Measurements from ENCODE around the gene PHLDB1.
"Not testable (repeated sequence)": the region's sequence is repeated elsewhere in the genome, so short reads cannot be mapped to it uniquely, and the experiment has no call there.

PHLDB1 gene

DNA sequence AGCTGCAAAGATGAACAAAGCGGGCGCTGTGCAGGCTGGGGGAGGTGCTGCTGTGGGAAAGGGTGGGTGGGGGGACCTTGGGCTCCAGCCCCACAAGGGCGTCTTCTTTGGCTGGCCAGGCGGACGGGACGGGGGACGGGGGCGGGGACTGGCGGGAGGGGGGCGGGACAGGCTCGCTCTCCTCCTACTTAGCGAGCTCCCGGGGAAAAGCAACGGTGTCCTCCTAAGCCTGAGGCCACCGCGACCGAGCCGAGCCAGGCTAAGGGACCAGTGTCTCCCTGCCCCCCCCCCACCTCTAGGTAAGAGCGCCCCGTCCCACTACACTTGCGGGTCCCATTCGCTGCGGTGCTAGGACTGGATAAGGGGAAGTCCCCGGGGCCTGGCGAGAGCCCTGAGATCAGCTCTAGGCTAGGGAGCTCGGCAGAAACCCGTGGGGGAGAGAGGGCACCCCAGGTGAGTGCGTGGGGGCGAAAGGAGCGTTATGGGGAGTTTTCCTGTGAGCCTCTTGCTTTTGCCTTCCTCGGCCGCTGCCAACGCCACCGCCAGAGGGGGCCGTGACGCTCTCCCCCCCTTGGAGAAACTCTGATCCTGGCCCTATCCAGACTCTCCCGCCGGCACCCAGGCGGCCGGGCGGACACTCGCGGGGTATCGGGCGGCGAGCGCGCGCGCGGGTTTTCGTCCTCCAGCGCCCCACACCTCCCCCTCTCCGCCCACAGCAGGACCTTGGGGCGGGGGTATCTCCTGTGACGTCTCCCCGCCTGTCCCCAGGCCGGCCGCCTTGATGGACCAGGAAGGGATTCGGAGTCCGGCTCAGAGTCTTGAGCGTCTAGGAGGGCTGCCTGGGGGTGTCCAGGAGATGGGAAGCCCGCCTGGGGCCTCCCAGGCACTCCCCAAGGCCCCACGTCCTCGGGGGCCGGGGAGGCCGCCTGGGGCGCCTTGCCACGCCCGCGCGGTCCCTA is at the start of gene PHLDB1:
Gene PHLDB1 (plus strand): TSS at position 215 of the 959 bp plus-strand sequence. CDS start 6,222 bp downstream, outside the sequence.
- DNase-seq: peak; percentile 64
- peak within 1 kb of the TSS; percentile 69 for H3K4me3 Mint-ChIP-seq
- peaks cover 29% of the 10 kb centered on the region for H3K4me1 Mint-ChIP-seq (ENCODE audit: low read depth)
- peak within 1 kb of the TSS; percentile 63 for H3K27ac Mint-ChIP-seq
- peaks cover 11% of the 10 kb centered on the region for H3K36me3 Mint-ChIP-seq (ENCODE audit: low read depth)
- H3K27me3 Mint-ChIP-seq: peaks cover 20% of the 10 kb centered on the region
- H3K9me3 Mint-ChIP-seq: no peaks in the 10 kb centered on the region

DNA sequence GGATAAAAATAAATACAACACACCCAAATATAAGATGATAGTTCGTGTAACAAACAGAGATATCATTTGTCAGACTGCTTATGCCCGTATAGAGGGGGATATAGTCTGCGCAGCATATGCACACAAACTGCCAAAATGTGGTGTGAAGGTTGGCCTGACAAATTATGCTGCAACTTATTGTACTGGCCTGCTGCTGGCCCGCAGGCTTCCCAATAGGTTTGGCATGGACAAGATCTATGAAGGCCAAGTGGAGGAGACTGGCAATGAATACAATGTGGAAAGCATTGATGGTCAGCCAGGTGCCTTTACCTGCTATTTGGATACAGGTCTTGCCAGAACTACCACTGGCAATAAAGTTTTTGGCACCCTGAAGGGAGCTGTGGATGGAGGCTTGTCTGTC is 46.6 kb upstream of the PHLDB1 start:
- no peaks in the 10 kb centered on the region for H3K9me3 Mint-ChIP-seq
- no peaks in the 10 kb centered on the region for H3K27me3 Mint-ChIP-seq
- H3K4me3 Mint-ChIP-seq: no peak overlapping the region
- DNase-seq: no peak
- peaks cover 35% of the 10 kb centered on the region for H3K36me3 Mint-ChIP-seq (ENCODE audit: low read depth)
- no peak overlapping the region for H3K27ac Mint-ChIP-seq
- peaks cover 17% of the 10 kb centered on the region for H3K4me1 Mint-ChIP-seq (ENCODE audit: low read depth)

DNA sequence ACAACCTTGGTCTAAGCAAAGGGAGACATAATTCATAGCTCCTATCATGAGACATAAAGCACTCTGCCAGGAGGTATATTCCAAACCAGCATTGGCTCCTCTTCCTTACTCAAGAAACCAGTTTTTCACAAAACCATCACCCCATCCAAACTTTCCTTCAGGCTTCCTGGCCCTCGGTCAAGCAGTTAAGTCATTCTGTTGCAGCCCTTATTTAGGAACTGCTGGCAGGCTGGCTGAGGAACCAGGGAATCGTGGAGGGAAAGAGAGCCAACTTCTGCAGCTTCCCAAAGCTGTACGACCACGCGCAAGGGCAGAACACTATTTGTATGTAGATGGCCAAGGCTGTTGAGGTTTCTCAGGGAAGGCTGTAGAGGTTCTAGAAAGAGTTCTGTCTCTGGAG is 42.4 kb upstream of the PHLDB1 start:
- Mint-ChIP-seq H3K4me3 (peak overlapping the region; percentile 93), H3K4me1 (ENCODE audit: low read depth) (peaks cover 21% of the 10 kb centered on the region), H3K9me3 (no peaks in the 10 kb centered on the region), H3K36me3 (ENCODE audit: low read depth) (peaks cover 8% of the 10 kb centered on the region), H3K27ac (peak overlapping the region; percentile 80), H3K27me3 (no peaks in the 10 kb centered on the region)
- DNase-seq: no peak

DNA sequence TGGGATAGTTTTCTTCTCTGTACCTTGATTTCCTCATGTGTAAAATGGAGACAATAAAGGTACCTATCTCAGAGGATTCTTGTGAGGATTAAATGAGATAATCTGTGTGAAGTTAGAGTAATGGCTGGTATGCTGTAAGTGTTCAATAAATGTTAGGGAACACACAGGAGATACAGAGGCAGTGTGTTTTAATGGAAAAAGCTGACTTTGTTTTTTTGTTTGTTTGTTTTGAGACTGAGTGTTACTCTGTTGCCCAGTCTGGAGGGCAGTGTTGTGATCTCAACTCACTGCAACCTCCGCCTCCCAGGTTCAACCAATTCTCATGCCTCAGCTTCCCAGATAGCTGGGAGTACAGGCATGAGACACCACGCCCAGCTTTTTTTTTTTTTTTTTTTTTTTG is 37.7 kb upstream of the PHLDB1 start:
- no peak overlapping the region for H3K4me3 Mint-ChIP-seq
- no peaks in the 10 kb centered on the region for H3K27me3 Mint-ChIP-seq
- H3K27ac Mint-ChIP-seq: no peak overlapping the region
- no peaks in the 10 kb centered on the region for H3K9me3 Mint-ChIP-seq
- DNase-seq: no peak
- H3K4me1 Mint-ChIP-seq (ENCODE audit: low read depth): peaks cover 44% of the 10 kb centered on the region
- H3K36me3 Mint-ChIP-seq (ENCODE audit: low read depth): peaks cover 25% of the 10 kb centered on the region

DNA sequence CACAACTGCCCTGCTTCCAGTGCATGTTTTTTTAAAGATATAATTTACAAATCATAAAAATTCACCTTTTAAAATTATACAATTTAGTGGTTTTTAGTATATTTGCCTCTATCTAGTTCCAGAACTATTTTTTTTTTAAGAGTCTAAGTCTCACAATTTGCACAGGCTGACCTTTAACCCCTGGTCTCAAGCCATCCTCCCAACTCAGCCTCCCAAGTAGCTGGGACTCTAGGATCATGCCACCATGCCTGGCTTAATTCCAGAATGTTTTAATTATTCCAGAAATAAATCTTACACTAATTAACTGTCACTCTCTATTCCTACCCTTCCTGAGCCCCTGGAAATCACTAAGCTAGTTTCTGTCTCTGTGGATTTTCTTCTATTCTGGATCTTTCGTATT is 36.6 kb upstream of the PHLDB1 start:
- Mint-ChIP-seq H3K27me3 (no peaks in the 10 kb centered on the region), H3K4me3 (no peak overlapping the region), H3K9me3 (no peaks in the 10 kb centered on the region), H3K27ac (peak overlapping the region; percentile 96), H3K4me1 (ENCODE audit: low read depth) (peaks cover 48% of the 10 kb centered on the region), H3K36me3 (ENCODE audit: low read depth) (peaks cover 33% of the 10 kb centered on the region)
- DNase-seq: no peak

- Mint-ChIP-seq H3K4me3 (peak overlapping the region; percentile 93), H3K27ac (peak overlapping the region; percentile 96), H3K36me3 (ENCODE audit: low read depth) (peaks cover 39% of the 10 kb centered on the region), H3K4me1 (ENCODE audit: low read depth) (peaks cover 51% of the 10 kb centered on the region)
- peak; percentile 56 for DNase-seq
- H3K9me3 Mint-ChIP-seq, H3K27me3 Mint-ChIP-seq: not testable (repeated sequence)
Measured at GRCh38 chr11:118571701-118572060, 35.7 kb upstream of the PHLDB1 start.

- peaks cover 43% of the 10 kb centered on the region for H3K36me3 Mint-ChIP-seq (ENCODE audit: low read depth)
- peak within 1 kb of the TSS; percentile 93 for H3K4me3 Mint-ChIP-seq
- peak within 1 kb of the TSS; percentile 96 for H3K27ac Mint-ChIP-seq
- no peaks in the 10 kb centered on the region for H3K9me3 Mint-ChIP-seq
- H3K4me1 Mint-ChIP-seq (ENCODE audit: low read depth): peaks cover 57% of the 10 kb centered on the region
- peak; percentile 86 for DNase-seq
- H3K27me3 Mint-ChIP-seq: no peaks in the 10 kb centered on the region
Measured at GRCh38 chr11:118572061-118572980, 35.1 kb upstream of the PHLDB1 start, which contains the start of gene ARCN1. TSS of gene ARCN1 (plus strand) at chr11:118572409. CDS start at chr11:118572548, 139 bp downstream.

GRCh38 chr11:118572981-118573550 is 34.3 kb upstream of the PHLDB1 start:
- Mint-ChIP-seq H3K4me1 (ENCODE audit: low read depth) (peaks cover 61% of the 10 kb centered on the region), H3K36me3 (ENCODE audit: low read depth) (peaks cover 48% of the 10 kb centered on the region), H3K27ac (peak overlapping the region; percentile 96), H3K9me3 (no peaks in the 10 kb centered on the region), H3K27me3 (no peaks in the 10 kb centered on the region), H3K4me3 (peak overlapping the region; percentile 93)
- peak; percentile 33 for DNase-seq

- Mint-ChIP-seq H3K9me3 (no peaks in the 10 kb centered on the region), H3K4me1 (ENCODE audit: low read depth) (peaks cover 69% of the 10 kb centered on the region), H3K27me3 (no peaks in the 10 kb centered on the region), H3K4me3 (peak overlapping the region; percentile 60), H3K36me3 (ENCODE audit: low read depth) (peaks cover 56% of the 10 kb centered on the region), H3K27ac (no peak overlapping the region)
- DNase-seq: no peak
Measured at GRCh38 chr11:118574636-118575035, 32.8 kb upstream of the PHLDB1 start.

DNA sequence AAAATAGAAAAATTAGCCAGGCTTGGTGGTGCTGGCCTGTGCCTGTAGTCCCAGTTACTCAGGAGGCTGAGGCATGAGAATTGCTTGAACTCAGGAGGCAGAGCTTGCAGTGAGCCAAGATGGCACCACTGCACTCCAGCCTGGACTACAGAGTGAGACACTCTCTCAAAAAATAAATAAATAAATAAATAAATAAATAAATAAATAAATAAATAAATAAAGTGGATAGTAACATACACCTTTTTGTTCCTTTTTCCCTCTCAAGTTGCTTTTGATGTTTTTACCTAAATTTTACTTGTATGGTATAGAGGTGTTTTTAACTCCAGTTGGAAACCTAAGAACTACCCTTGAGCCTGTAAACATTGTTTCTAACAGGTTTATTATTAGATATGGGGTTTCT is 29.4 kb upstream of the PHLDB1 start:
- H3K4me3 Mint-ChIP-seq: not testable (repeated sequence)

GRCh38 chr11:118581057-118581456 is 26.4 kb upstream of the PHLDB1 start:
- peaks cover 71% of the 10 kb centered on the region for H3K36me3 Mint-ChIP-seq (ENCODE audit: low read depth)
- H3K27me3 Mint-ChIP-seq: no peaks in the 10 kb centered on the region
- H3K4me1 Mint-ChIP-seq (ENCODE audit: low read depth): peaks cover 29% of the 10 kb centered on the region
- no peak for DNase-seq
- no peak overlapping the region for H3K27ac Mint-ChIP-seq
- H3K4me3 Mint-ChIP-seq: no peak overlapping the region
- no peaks in the 10 kb centered on the region for H3K9me3 Mint-ChIP-seq

More for the DNA sequence above, 29.4 kb upstream of the PHLDB1 start:
- peak overlapping the region; percentile 14 for H3K27ac Mint-ChIP-seq
- H3K27me3 Mint-ChIP-seq, H3K9me3 Mint-ChIP-seq, DNase-seq: not testable (repeated sequence)
- H3K36me3 Mint-ChIP-seq (ENCODE audit: low read depth): peaks cover 67% of the 10 kb centered on the region
- H3K4me1 Mint-ChIP-seq (ENCODE audit: low read depth): peaks cover 57% of the 10 kb centered on the region

GRCh38 chr11:118587952-118588351 is 19.5 kb upstream of the PHLDB1 start:
- Mint-ChIP-seq H3K27ac (peak overlapping the region; percentile 23), H3K4me3 (no peak overlapping the region), H3K36me3 (ENCODE audit: low read depth) (peaks cover 95% of the 10 kb centered on the region), H3K9me3 (no peaks in the 10 kb centered on the region), H3K4me1 (ENCODE audit: low read depth) (no peaks in the 10 kb centered on the region), H3K27me3 (no peaks in the 10 kb centered on the region)
- DNase-seq: no peak

- Mint-ChIP-seq H3K27ac (peak overlapping the region; percentile 22), H3K36me3 (ENCODE audit: low read depth) (peaks cover 92% of the 10 kb centered on the region), H3K4me3 (no peak overlapping the region), H3K27me3 (no peaks in the 10 kb centered on the region), H3K4me1 (ENCODE audit: low read depth) (peaks cover 15% of the 10 kb centered on the region), H3K9me3 (no peaks in the 10 kb centered on the region)
- DNase-seq: no peak
Measured at GRCh38 chr11:118592616-118593367, 14.6 kb upstream of the PHLDB1 start.

All from activated T-cell treated with anti-CD3 and anti-CD28 coated beads, Interleukin-2, amount 50 U/mL, for 24 hours (primary cell).